ENCODE results near the gene TRIOBP. TPM values are rescaled to one million over a fixed set of nuclear protein-coding genes. Genes with fewer than 3 reads are reported as not detected.
A peak's percentile ranks its signal among the peaks of the same experiment; 100 is the strongest.

Gene TRIOBP
- total and polyA plus RNA-seq, 7 donors: 19.1 to 42.7 (median 24.6) TPM

GRCh38 chr22:37784829-37785495, 88.1 kb downstream of the TRIOBP start:
- Histone ChIP-seq H3K27ac (no peak overlapping the region), H3K27me3 (ENCODE audit: insufficient read depth in 3 of 3, low read length in 2 of 3) (peaks cover 0 to 17% (median 4%) of the 10 kb centered on the region in 3 donors), H3K4me3 (no peak overlapping the region), H3K4me1 (no peaks in the 10 kb centered on the region), H3K36me3 (ENCODE audit: insufficient read depth in 1 of 2, low read depth in 1 of 2) (no peaks in the 10 kb centered on the region), H3K9me3 (no peaks in the 10 kb centered on the region)
- no peak for TF ChIP-seq CTCF (IDR thresholded peaks at IDR 0.05)
- intact Hi-C loops (cut with DNase I): no loop called here
- DNase-seq (no peak), ATAC-seq (peak in 1 of 4 donors; percentile 45)
- WGBS, 3 donors: 64 to 68% (median 66%) methylated on average over 11 of the region's 11 CpGs

- no peaks in the 10 kb centered on the region for H3K36me3 ChIP-seq (ENCODE audit: insufficient read depth in 1 of 2, low read depth in 1 of 2)
- 53 to 63% (median 57%) methylated on average over 2 of the region's 2 CpGs for WGBS, 3 donors
- H3K27ac ChIP-seq: no peak overlapping the region
- H3K4me3 ChIP-seq: no peak overlapping the region
- DNase-seq (no peak), ATAC-seq (no peak)
- H3K9me3 ChIP-seq: no peaks in the 10 kb centered on the region
- no peak for TF ChIP-seq CTCF (IDR thresholded peaks at IDR 0.05)
- no peaks in the 10 kb centered on the region for H3K4me1 ChIP-seq
- peaks cover 0 to 2% (median 0%) of the 10 kb centered on the region in 3 donors for H3K27me3 ChIP-seq (ENCODE audit: insufficient read depth in 3 of 3, low read length in 2 of 3)
- intact Hi-C loops (cut with DNase I): loop anchor here in 1 of 2 donors (5.0 kb wide), 1 partner anchor 148 kb away; no protein-coding TSS in a partner anchor
Observed at GRCh38 chr22:37790234-37790633, 93.4 kb downstream of the TRIOBP start.

- Histone ChIP-seq H3K9me3 (no peaks in the 10 kb centered on the region), H3K27me3 (ENCODE audit: insufficient read depth in 3 of 3, low read length in 2 of 3) (no peaks in the 10 kb centered on the region), H3K27ac (no peak overlapping the region), H3K4me1 (no peaks in the 10 kb centered on the region), H3K4me3 (no peak overlapping the region), H3K36me3 (ENCODE audit: insufficient read depth in 1 of 2, low read depth in 1 of 2) (no peaks in the 10 kb centered on the region)
- ATAC-seq (peak in 1 of 4 donors; percentile 22), DNase-seq (no peak)
- no peak for TF ChIP-seq CTCF (IDR thresholded peaks at IDR 0.05)
- WGBS, 3 donors: 92 to 98% (median 93%) methylated on average over 6 of the region's 6 CpGs
- intact Hi-C loops (cut with DNase I): loop anchor here in 1 of 2 donors (5.0 kb wide), 1 partner anchor 150 kb away; no protein-coding TSS in a partner anchor
Observed at GRCh38 chr22:37792494-37792893, 95.6 kb downstream of the TRIOBP start.

GRCh38 chr22:37794376-37794775, 97.5 kb downstream of the TRIOBP start:
- TF ChIP-seq CTCF (IDR thresholded peaks at IDR 0.05): no peak
- H3K27me3 ChIP-seq (ENCODE audit: insufficient read depth in 3 of 3, low read length in 2 of 3): no peaks in the 10 kb centered on the region
- H3K27ac ChIP-seq: no peak overlapping the region
- no peak for DNase-seq
- H3K4me3 ChIP-seq: no peak overlapping the region
- intact Hi-C loops (cut with DNase I): loop anchor here in 1 of 2 donors (5.0 kb wide), 1 partner anchor 152 kb away; no protein-coding TSS in a partner anchor
- no peaks in the 10 kb centered on the region for H3K9me3 ChIP-seq
- no peaks in the 10 kb centered on the region for H3K4me1 ChIP-seq
- ATAC-seq: no peak
- WGBS, 3 donors: 66 to 73% (median 72%) methylated on average over 2 of the region's 2 CpGs
- H3K36me3 ChIP-seq (ENCODE audit: insufficient read depth in 1 of 2, low read depth in 1 of 2): no peaks in the 10 kb centered on the region
